Stimulated activated CD4-positive, alpha-beta T cell treated with anti-CD3 and anti-CD28 coated beads, Interleukin-15, amount 100 ng/mL, for 24 hours (primary cell): ENCODE data around the gene NHSL2.
A peak's percentile ranks its signal among the peaks of the same experiment; 100 is the strongest.

Source experiments
- DNase-seq: peaks from one replicate; pipeline ENCODE4 v3.0.0-alpha.2; 2020

NHSL2 gene

GRCh38 chrX:72117636-72118210, 207.1 kb downstream of the NHSL2 start:
- DNase-seq: no peak

GRCh38 chrX:72120837-72121236, 210.2 kb downstream of the NHSL2 start:
- no peak for DNase-seq

- no peak for DNase-seq
Observed at GRCh38 chrX:72121383-72121782, 210.7 kb downstream of the NHSL2 start.

GRCh38 chrX:72122621-72123337, 212.1 kb downstream of the NHSL2 start:
- DNase-seq: no peak

- DNase-seq: no peak
Observed at GRCh38 chrX:72123471-72124185, 213.0 kb downstream of the NHSL2 start.

GRCh38 chrX:72124540-72125201, 214.0 kb downstream of the NHSL2 start:
- DNase-seq: no peak

GRCh38 chrX:72125331-72126047, 214.8 kb downstream of the NHSL2 start:
- no peak for DNase-seq

- DNase-seq: no peak
Observed at GRCh38 chrX:72126048-72126415, 215.4 kb downstream of the NHSL2 start.

GRCh38 chrX:72126539-72127140, 216.0 kb downstream of the NHSL2 start:
- peak; percentile 83 for DNase-seq

- DNase-seq: no peak
Observed at GRCh38 chrX:72127332-72127731, 216.7 kb downstream of the NHSL2 start.

- no peak for DNase-seq
Observed at GRCh38 chrX:72128183-72128834, 217.7 kb downstream of the NHSL2 start.

- peak; percentile 46 for DNase-seq
Observed at GRCh38 chrX:72128881-72129280, 218.2 kb downstream of the NHSL2 start.

- DNase-seq: no peak
Observed at GRCh38 chrX:72129661-72130060, 219.0 kb downstream of the NHSL2 start.

GRCh38 chrX:72130156-72130761, 219.6 kb downstream of the NHSL2 start:
- no peak for DNase-seq

GRCh38 chrX:72130762-72131250, 220.2 kb downstream of the NHSL2 start:
- DNase-seq: no peak

GRCh38 chrX:72131317-72132294, 221.0 kb downstream of the NHSL2 start, which contains the start of gene RTL5:
Gene RTL5, minus strand, starts transcription at chrX:72131915.
- peak; percentile 69 for DNase-seq

GRCh38 chrX:72132456-72132855, 221.8 kb downstream of the NHSL2 start:
- DNase-seq: no peak

- DNase-seq: no peak
Observed at GRCh38 chrX:72133851-72134546, 223.4 kb downstream of the NHSL2 start.

GRCh38 chrX:72137846-72138495, 227.3 kb downstream of the NHSL2 start:
- no peak for DNase-seq
